Measurements from ENCODE around the gene PPM1E. TPM values are rescaled to one million over a fixed set of nuclear protein-coding genes. Genes with fewer than 3 reads are reported as not detected.

Gene PPM1E
- total RNA-seq, 4 donors from 2014 or later = 0.42 to 0.91 (median 0.67) TPM

DNA sequence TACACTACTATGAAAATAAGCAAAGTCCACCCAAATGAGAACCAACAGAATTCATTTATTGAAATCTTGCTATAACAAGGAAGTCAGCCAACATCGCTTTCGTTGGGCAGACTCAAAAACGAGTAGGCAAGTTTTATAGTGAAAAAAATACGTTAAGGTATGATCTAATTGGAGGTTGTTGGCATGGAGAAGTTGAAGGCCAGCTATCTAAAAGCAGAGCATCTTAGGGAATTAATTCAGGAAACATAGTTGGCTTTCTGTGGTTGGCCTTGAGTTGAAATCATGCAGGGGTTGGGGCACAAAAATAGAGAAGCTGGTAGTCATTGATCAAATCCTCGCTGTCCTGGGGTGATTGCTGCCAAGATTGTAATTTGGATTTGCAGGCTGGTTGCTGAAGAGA lies 118.3 kb downstream of the PPM1E start:
- TF ChIP-seq EP300 (IDR thresholded peaks at IDR 0.05) = no peak
- TF ChIP-seq POLR2AphosphoS5 (IDR thresholded peaks at IDR 0.05) = no peak
- TF ChIP-seq POLR2A (IDR thresholded peaks at IDR 0.05; ENCODE audit: low read depth) = no peak
- TF ChIP-seq, protein P1, sequence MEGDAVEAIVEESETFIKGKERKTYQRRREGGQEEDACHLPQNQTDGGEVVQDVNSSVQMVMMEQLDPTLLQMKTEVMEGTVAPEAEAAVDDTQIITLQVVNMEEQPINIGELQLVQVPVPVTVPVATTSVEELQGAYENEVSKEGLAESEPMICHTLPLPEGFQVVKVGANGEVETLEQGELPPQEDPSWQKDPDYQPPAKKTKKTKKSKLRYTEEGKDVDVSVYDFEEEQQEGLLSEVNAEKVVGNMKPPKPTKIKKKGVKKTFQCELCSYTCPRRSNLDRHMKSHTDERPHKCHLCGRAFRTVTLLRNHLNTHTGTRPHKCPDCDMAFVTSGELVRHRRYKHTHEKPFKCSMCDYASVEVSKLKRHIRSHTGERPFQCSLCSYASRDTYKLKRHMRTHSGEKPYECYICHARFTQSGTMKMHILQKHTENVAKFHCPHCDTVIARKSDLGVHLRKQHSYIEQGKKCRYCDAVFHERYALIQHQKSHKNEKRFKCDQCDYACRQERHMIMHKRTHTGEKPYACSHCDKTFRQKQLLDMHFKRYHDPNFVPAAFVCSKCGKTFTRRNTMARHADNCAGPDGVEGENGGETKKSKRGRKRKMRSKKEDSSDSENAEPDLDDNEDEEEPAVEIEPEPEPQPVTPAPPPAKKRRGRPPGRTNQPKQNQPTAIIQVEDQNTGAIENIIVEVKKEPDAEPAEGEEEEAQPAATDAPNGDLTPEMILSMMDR (IDR thresholded peaks at IDR 0.05) = no peak
- no peak overlapping the region for H3K27ac ChIP-seq (replicated peaks in 1 of 4)
- no peaks in the 10 kb centered on the region for H3K36me3 ChIP-seq
- H3K4me3 ChIP-seq = no peak overlapping the region
- no peaks in the 10 kb centered on the region for H3K9me3 ChIP-seq
- H3K4me1 ChIP-seq = no peaks in the 10 kb centered on the region
- intact Hi-C loops (cut with DNase I) = no loop called here
- no peak for DNase-seq (ENCODE audit: extremely low spot score)
- no peaks in the 10 kb centered on the region for H3K27me3 ChIP-seq
- 81% methylated on average over 5 of the region's 5 CpGs for WGBS

DNA sequence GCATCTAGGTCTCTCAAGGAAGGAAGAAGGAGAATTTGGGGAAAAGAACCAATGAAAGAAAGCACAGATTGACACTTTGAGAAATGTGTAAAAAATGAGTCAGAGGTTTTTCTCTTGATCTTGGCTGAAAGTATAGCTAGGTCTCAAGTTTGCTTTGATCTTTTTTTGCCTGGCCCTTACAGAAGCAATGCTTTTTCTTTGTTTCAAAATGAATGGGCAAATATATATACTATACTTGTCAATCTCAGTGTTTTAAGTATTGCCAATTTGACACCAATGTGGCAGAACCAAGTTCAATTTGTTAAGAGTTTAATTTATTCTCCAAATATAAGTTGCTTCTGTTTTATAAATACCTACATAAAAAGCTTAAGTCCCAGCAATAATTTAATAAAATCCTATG lies 119.6 kb downstream of the PPM1E start:
- Histone ChIP-seq H3K27me3 (no peaks in the 10 kb centered on the region), H3K27ac (replicated peaks in 1 of 4) (no peak overlapping the region), H3K36me3 (no peaks in the 10 kb centered on the region), H3K4me3 (no peak overlapping the region), H3K9me3 (no peaks in the 10 kb centered on the region), H3K4me1 (no peaks in the 10 kb centered on the region)
- intact Hi-C loops (cut with DNase I) = no loop called here
- TF ChIP-seq, protein P1 (IDR thresholded peaks at IDR 0.05) = no peak
- no peak for TF ChIP-seq POLR2A (IDR thresholded peaks at IDR 0.05; ENCODE audit: low read depth)
- no peak for TF ChIP-seq POLR2AphosphoS5 (IDR thresholded peaks at IDR 0.05)
- no peak for TF ChIP-seq EP300 (IDR thresholded peaks at IDR 0.05)
- DNase-seq (ENCODE audit: extremely low spot score) = no peak

DNA sequence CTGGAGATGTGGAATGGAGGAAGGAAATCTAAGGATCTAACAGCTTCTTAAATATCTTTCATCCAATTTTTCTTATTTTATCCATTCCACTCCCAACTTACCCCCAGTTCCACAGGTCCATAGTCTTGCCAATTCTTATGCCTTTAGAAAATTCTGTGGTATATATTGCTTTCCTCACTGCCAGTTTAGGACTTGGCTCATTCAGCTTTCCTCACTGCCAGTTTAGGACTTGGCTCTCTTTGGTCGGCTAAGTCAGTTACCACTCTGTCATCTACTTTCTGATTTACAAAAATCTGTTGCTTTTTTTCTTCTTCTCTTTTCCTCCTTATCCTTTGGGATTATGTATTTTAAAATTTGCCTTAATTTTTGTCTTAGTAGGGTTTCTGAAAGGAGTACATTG lies 128.5 kb downstream of the PPM1E start:
- no peak for TF ChIP-seq POLR2A (IDR thresholded peaks at IDR 0.05; ENCODE audit: low read depth)
- TF ChIP-seq POLR2AphosphoS5 (IDR thresholded peaks at IDR 0.05) = no peak
- TF ChIP-seq, protein P1 (IDR thresholded peaks at IDR 0.05) = no peak
- TF ChIP-seq EP300 (IDR thresholded peaks at IDR 0.05) = no peak
- no peaks in the 10 kb centered on the region for H3K4me1 ChIP-seq
- H3K4me3 ChIP-seq = no peak overlapping the region
- H3K9me3 ChIP-seq = no peaks in the 10 kb centered on the region
- H3K27me3 ChIP-seq = no peaks in the 10 kb centered on the region
- H3K27ac ChIP-seq (replicated peaks in 1 of 4) = no peak overlapping the region
- no peak for DNase-seq (ENCODE audit: extremely low spot score)
- intact Hi-C loops (cut with DNase I) = no loop called here
- WGBS = 80% methylated on average over 1 of the region's 1 CpG
- no peaks in the 10 kb centered on the region for H3K36me3 ChIP-seq

DNA sequence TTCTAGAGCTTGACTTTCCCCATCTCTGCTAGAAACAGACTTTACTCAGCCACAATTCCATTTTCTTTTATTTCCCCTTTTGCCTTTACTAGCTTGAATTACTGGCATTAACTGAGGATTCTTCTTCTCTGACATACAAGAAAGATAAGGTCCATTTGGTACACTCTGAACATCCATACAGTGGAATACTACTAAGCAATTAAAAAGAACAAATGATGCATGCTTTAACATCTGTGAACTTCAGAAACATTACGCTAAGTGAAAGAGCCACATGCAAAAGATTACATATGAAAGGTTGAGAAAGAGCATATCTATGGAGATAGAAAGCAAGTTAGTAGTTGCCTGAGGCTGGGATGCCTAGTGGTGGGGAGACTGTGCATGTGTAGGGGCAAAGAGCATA lies 130.9 kb downstream of the PPM1E start:
- H3K4me3 ChIP-seq = no peak overlapping the region
- H3K27ac ChIP-seq (replicated peaks in 1 of 4) = no peak overlapping the region
- H3K36me3 ChIP-seq = no peaks in the 10 kb centered on the region
- intact Hi-C loops (cut with DNase I) = no loop called here
- H3K9me3 ChIP-seq = peaks cover 0 to 5% (median 0%) of the 10 kb centered on the region in 4 donors
- TF ChIP-seq, protein P1 (IDR thresholded peaks at IDR 0.05) = no peak
- no peak for TF ChIP-seq POLR2AphosphoS5 (IDR thresholded peaks at IDR 0.05)
- 86% methylated on average over 1 of the region's 1 CpG for WGBS
- H3K4me1 ChIP-seq = no peaks in the 10 kb centered on the region
- H3K27me3 ChIP-seq = no peaks in the 10 kb centered on the region
- no peak for DNase-seq (ENCODE audit: extremely low spot score)

DNA sequence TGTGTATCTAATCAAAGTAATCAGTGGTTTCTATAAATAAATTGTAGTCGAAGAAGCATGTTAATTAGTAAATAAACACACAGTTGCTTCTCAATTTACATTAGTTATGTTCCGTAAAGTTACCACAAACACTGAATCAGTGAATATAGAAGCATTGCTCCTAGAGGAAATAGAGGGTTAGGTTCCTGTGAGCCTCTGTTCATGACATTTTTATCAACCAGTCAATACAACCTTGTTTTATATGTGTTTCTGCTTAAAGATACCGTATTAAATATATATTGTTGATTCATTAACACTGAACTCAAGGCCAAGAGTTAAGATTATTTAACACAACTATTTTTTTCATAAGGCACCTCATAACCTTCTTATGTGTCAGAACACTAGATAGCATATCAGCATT lies 134.3 kb downstream of the PPM1E start:
- no peak for DNase-seq (ENCODE audit: extremely low spot score)
- intact Hi-C loops (cut with DNase I) = no loop called here
- 90% methylated on average over 3 of the region's 3 CpGs for WGBS
- TF ChIP-seq, protein P1 (IDR thresholded peaks at IDR 0.05) = no peak
- TF ChIP-seq EP300 (IDR thresholded peaks at IDR 0.05) (no peak), POLR2A (IDR thresholded peaks at IDR 0.05; ENCODE audit: low read depth) (no peak), POLR2AphosphoS5 (IDR thresholded peaks at IDR 0.05) (no peak)
- no peak overlapping the region for H3K27ac ChIP-seq (replicated peaks in 1 of 4)
- no peaks in the 10 kb centered on the region for H3K4me1 ChIP-seq
- no peaks in the 10 kb centered on the region for H3K27me3 ChIP-seq
- H3K9me3 ChIP-seq = peaks cover 0 to 5% (median 0%) of the 10 kb centered on the region in 4 donors
- no peaks in the 10 kb centered on the region for H3K36me3 ChIP-seq
- no peak overlapping the region for H3K4me3 ChIP-seq

Measured in esophagus muscularis mucosa (tissue), 4 donors.